Measurements from ENCODE around the gene LEFTY2.

LEFTY2 gene

DNA sequence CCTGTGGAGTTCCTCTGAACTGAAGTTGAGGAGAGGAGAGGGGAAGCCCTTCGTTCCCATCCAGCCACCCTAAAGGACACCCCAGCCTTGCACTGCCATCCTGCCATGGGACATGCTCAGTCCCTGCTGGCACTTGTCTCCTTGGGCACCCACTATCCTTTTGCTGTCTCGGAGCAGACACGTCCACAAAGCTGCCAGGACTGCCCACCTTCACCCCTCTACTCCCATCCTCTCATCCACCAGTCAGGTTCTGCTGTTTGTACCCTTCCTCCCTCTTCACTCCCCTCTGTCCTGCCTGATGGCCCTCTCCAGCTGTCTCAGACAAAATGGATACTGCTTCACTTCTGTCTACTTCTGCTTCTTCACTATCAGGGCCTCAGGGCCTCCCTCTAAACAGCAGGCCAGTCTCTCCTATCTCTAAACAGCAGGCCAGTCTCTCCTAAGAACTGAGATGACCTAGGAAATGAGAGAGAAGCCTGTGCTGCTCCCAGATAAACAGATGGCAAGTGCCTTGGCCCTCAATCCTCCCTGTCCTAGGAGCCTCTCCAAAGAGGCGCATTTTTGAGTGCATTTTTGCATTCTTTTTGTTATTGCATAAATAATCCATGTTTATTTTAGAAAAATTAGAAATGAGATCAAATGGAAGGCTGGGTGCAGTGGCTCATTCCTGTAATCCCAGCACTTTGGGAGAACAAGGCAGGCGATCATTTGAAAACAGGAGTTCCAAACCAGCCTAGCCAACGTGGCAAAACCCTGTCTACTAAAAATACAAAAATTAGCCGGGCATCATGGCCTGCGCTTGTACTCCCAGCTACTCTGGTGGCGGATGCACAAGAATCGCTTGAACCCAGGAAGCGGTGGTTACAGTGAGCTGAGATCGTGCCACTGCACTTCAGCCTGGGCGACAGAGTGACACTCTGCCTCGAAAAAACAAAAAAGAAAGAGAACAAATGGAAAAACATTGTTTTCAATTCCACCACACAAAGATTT is 12.5 kb downstream of the LEFTY2 start:
- DNase-seq, result no peak

DNA sequence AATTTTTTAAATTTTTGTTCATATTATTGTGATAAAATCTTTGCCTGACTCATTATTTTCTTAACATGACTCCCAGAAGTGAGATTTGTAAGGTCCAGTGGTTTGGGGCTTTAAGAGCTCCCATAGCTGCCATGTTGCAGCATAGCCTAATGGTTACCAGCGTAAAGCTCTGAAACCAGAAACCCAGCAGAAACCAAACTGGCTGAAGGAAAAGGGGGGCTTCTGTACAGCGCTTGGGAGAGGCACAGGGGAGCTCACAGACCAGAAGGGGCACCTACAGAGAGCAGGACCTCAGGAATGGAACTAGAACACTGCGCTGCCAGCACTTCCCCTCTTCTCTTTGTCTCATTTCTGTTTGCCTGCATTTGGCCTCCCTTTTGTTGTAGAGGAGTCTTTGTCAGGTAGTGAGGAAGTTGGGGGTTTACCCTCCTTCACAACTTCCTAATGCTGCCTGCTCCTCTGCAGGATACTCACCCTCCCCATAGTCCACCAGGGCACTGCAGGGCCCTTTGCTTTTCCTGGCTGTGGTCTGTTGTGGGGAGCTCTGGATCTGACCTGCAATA is 14.4 kb downstream of the LEFTY2 start:
- no peak for DNase-seq

DNA sequence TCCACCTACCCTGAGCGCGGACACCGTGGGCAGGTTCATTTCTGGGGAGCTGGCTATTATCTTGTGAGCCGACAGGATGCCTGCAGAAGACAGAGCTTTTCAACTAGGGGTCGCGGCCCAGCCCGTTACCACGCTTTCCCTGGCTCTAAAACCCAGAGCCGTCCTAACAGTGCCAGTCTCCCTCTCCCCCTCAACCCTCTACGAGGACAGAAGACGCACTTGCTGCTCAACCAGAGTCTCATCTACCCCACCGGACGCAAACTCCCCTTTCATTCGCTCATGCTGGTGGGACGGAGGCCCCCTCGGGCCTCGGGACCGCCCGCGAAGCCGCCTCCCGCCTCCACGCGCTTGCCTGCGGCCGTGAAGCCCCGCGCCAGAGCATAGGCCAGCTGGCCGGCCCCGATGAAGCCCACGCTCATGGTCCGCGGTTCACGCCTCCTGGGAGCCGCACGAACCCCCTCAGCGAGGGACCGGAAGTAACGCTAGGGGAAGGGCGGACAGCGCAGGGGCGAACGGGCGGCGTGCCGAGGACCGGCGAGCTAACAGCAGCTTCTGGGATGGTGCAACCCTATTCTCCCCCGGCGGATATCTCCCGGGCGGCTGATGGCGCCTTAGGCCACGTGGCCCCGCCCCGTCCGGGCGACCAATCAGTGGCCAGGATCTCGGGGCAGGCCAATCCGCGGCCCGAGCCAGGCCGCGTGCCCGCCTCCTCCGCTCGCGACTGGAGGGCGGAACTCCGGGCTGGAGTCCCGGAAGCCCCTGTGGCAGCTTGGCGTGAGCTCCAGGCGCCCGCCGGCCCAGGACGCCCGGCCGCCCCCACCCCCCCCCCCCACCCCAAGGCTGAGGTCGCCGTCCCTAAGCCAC is 17.1 kb downstream of the LEFTY2 start, which contains the start of gene PYCR2:
TSS of gene PYCR2 (minus strand) at position 559 of the 864 bp plus-strand sequence. CDS start at position 419, 140 bp downstream.
- DNase-seq, result peak; percentile 97

DNA sequence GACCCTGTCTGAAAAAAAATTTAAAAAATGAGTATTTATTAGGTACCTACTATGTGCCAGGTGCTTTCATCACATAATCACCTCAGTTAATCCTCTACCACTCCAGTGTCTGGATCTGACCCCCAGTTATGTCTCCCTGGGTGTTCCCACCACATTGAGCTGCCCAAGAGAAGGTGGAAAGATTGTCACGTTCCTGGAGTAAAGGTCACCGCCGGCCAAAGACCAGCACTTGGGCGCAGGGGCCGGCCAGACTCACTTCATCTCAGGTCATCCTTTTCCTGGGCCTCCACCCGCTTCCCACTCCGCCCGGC is 17.7 kb downstream of the LEFTY2 start:
- no peak for DNase-seq

DNA sequence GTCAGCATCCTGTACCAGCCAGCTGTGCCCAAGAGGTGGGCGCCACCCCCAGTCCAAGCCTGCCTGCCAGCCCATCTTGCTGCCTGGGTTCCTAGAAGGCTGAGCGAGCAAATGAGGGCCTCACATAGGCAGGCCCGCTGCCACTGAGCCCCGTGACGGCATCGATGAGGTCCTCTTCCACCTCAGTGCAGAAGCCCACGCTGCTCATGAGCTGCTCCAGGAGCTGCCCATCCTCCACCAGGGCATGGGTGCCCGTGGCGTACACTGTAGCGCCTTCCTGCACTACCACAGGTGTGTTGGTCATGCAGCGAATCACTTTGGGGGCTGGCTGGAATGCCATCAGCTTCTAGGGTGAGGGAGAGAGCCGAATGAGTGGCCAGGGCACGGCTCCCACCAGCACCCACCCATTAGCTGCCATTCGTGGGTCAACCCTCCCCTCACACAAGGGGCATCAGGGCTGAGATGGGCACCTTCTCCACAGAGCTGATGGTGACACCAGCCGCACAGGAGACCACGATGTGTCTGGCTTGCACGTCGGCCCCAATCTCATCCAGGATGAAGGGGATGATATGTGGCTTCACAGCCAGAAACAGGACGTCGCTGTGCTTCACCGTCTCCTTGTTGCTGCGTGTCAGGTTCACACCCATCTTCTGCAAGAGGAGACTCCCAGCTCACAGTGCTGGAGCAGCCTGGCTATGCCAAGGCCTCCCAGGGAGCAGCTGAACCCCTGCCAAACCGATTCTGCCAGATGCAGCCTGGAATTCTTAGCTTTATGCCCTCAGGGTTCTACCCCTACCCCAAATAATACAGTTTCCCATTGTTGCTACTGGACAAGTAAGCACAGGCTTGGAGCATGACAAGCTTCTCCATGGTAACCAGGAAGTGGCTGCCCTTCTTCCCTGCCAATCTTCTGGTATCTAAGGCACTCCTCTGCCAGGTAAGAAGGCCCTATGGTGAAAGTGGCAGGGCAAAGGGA is 19.0 kb downstream of the LEFTY2 start:
- DNase-seq, result no peak

DNA sequence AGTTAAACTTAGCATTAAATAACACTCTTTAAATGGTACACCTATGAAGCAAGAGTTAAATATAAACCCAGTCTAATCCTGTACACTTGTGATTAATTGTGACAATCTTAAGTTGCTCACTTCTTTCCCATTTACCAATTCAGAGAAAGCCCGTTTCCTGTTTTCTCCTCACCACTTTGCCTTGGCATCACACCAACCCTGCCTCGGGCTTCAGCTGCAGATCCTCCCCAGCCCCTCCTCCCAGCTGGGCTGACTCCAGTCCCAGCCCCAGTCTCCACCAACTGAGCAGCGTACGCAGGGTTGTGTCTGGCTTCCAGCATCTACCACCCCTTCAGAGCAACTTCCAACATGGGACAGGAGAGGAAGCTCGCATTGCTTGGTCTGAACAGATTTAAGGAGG is 21.1 kb downstream of the LEFTY2 start:
- peak; percentile 40 for DNase-seq

DNA sequence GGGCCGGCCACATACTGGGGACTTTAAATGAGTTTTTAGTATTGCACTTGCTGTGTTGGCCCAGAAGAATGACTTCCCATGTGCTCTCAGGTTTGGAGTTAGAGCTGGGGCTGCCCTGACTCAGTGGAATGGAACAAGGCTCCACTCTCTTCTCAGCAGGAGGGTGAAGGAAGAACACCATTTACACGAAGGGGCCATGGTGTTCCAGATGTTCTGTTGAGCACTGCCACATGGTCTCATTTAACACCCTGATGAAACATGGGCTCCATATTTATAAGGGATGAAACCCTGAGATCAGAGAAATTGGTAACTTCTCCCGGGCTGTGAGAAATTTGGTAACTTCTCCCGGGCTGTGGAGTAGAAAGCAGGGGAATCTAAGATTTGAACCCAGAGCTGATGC is 22.7 kb downstream of the LEFTY2 start:
- no peak for DNase-seq

DNA sequence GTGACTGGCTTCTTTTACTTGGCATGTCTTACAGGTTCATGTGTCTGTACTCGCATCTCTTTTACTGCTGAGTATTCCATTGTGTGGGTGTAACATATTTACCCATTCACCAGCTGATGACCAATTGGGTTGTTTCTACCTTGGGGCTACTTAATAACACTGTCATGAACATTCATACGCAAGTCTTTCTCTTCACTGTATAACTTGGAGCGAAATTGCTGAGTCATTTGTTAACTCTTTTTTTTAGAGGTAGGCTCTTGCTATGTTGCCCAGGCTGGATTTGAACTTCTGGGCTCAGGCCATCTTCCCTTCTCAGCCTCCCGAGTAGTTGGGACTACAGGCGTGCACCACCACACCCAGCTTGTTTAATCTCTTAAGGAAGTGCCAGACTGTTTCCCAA is 23.5 kb downstream of the LEFTY2 start:
- no peak for DNase-seq

DNA sequence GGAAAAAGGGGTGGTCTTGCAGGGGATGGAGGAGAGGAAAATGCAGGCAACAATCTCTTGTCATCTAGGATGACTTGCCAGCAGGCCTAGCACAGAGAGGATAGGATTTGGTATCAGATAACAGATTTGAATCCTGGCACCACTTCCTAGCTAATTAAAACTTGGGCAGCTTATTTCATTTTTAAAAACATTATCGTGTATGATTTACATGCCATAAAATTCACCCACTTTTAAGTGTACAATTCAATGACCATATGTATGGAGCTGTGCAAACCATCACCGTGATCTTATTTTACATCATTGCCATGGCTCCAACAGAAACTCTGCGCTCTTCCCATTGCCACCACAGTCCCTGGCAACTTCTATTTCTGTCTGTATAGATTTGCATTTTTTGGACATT is 23.9 kb downstream of the LEFTY2 start:
- no peak for DNase-seq

DNA sequence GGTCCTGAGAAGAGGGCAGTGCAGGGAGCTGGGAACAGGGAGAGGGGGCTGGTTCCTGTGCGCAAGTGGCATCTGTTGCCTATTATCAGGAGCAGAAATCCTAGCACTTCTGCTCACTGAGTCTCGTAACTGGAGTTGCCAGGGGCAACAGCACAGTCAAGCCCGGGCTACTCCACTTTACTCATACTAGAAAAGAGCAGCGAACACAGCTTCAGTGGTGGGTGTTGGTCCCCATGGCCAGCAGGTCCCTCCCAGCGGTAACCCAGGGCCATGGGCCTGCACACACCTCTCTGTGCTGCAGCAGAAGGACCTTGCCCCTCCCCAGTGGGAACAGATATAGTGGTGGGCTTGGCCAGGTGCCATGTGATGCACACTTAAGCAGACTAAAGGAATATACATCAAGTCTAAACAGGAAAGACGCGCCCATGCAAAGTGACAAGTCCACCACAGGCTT is 25.5 kb downstream of the LEFTY2 start:
- DNase-seq, result no peak

DNA sequence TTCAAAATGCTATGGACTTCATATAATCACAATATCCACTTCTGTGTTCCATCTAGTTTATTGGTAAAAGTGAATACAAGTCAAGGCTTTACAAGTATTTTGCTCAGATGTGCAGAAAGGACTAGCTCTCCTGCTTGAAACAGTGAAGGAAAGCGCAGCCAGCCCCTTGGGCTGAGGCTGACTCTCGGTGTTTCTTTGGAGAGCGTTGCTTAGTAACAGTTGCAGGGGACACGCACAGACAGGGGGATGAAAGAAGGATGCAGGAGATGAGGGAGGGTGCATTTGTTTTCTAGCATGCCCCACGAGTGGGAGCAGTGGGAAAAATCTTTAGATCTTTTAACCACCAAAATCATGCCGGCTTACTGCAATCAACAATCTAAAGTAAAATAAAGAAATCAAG is 26.1 kb downstream of the LEFTY2 start:
- no peak for DNase-seq

DNA sequence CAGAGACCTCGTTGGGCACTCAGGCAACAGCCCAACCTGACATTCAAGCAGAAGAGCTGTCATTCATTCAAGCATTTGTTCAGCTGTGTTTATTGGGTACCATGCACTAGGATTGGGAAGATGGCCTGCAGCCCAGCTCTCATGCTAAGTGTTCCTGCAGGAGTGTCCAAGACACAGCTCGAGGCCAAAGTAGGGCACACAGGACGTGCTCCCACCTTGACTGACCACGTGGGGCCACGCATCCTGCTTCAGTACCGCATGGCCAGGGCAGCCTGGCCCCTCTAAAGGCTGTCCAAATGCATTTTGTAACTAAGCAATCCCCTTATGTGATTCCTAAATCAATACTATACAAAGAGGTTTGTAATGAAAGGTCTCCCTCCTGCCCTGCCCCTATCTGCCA is 26.6 kb downstream of the LEFTY2 start:
- no peak for DNase-seq

DNA sequence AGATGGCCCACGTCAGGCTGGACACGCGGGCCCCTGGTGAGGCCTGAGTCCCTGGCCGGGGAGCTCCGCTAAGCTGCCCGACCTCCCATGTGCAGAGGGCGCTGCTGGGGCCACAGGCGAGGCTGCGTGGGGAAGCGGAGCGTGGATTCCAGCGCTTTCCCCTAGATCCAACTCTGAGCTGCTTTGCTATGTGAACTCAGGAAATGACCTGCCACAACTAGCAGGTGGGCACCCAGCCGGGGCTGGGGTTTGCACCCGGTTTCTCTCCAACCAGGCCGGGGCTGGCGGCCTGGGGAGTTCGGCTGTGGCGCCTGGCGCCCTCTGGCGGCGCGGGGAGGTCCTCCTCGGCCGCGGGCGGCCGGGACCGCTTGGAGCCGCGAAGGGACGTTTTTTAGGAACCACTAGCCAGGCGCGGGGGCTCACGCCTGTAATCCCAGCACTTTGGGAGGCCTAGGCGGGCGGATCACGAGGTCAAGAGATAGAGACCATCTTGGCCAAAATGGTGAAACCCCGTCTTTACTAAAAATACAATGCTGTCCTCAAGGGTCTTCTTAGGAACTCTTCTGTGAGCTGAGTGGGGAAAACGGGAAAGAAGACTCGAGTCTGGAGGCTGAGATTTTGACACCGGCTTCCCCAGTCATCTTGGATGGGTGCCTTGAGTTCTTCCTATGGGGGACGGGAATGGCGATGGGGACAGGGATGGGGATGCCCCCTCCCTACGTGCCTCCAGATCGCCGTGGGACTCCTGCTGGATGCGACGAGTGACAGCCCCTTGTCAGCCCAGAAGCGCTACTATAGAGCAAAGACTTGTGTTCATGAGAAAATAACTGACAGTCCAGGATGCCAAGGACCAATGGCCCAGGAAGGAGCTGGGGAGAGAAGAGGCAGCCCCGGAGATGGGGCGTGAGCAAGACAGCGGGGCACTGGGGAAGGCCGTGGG is 29.6 kb downstream of the LEFTY2 start:
- DNase-seq, result peak; percentile 72

DNA sequence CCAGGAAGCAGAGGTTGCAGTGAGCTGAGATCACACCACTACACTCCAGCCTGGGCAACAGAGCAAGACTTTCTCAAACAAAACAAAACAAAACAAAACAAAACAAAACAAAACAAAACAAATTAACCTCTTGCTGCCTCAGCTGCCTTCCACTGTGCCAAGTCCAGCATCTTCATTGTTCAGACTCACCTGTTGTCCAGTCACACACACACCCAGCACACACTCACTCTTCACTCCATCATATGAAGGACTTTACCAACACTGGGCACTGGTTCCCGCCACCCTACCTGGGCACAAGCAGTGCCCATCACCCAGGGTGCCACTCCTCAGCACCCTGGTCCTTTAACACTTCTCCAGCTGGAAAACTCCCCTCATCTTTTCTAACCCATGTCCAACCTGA is 31.5 kb downstream of the LEFTY2 start:
- no peak for DNase-seq

DNA sequence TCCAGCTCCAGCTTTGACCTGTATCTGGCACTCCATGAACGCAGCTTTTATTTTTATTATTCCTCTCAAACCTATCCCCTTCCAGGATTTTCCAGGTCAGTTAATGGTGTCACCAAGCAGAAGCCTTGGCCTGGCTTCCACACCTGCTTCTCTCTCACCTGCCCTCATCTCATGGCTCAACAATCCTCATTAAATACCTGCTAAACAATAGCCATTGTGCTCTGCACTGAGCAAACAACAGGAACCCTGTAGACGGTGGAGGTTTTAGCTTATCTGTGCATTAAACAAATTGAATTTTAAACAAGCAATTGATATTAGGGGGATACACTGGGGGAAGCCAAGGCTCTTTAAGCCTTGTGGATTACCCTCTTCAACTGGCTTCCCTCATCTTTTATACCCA is 32.2 kb downstream of the LEFTY2 start:
- no peak for DNase-seq

DNA sequence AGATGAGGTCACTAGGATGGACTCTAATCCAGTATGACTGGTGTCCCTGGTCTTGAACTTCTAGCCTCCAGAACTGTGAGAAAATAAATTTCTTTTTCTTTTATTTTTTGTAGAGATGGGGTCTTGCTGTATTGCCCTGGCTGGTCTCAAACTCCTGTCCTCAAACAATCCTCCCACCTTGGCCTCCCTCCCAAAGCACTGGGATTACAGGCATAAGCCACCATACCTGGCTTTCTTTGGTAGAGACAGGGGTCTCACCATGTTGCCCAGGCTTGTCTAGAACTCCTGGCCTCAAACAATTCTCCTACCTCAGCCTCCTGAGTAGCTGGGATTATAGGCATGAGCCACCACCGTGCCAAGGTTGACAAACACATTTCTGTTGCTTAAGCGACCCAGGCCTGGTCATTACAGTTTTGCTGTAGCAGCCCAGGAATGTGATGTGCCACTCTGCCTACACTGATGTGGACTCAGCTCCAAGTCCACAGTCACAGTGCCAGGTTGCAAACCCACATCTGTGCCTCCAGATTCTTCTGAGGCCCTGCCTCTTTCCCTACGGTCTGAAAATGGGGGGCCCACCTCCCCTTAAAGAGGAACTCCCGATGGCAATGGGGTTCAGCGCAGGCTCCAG is 32.9 kb downstream of the LEFTY2 start:
- no peak for DNase-seq

DNA sequence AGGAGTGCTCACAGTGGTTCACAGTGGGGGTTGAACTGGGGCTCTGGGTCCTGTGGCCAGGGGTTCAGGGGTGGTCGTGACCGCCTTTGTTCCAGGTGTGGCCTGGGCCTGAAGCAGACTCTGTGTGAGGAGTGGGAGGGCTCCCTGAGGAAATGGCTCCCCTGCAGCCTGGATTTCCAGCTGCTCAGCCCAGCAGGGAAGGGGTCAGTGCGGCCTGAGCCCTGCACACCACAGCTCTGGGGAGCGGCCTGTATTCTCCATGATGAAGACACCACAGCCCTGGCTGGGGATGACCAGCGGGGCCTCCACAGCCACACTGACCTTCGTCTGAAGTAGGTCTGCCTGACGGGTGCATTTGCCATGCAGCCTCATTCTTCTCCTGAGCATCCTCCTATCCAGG is 33.7 kb downstream of the LEFTY2 start:
- no peak for DNase-seq

DNA sequence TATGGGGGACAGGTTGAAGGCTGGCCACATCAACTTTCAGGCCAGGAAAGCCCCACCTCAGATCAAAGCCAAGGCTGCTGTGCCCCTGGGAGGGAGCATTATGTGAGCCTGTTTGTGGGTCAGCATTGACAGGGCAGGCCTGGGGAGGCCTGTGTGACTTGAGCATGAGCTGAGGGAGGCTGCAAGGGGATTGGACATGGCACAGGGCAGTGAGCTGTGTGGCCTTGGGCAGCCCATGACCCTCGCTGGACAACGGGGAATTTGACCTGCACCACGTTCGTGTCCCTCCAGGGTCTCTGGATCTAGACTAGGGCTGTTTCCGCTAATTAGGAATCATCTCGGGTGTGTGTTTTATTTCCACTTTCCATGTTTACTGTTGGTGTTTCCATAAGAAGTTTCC is 34.6 kb downstream of the LEFTY2 start:
- no peak for DNase-seq

DNA sequence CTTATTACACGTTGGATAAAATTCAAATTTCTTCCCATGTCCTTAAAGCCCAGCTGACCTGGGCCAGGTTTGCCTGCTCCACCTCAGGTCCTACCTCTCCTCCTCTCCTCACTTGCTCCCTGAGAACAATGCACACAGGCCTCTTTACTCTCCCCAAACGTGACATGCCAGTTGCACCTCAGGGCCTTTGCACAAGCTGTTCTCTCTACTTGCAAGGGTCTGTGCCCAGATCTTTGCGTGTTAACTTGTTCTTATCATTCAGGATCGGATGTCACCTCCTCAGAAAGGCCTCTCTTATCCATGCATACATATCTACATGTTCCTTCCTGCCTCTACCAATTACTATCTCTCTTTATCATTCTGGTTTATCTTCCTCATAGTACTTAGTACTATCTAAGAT is 37.4 kb downstream of the LEFTY2 start:
- DNase-seq, result no peak

Measured in femur (tissue), 1 donor.